GM12892 (cell line): ENCODE measurements around the gene RABGAP1.

Experiments used
- POLR2A ChIP-seq: IDR thresholded peaks from 2 replicates; pipeline ENCODE4 v1.6.1; 2011; ENCODE audit warnings: low read depth, low read length, control low read depth
- POLR2AphosphoS5 ChIP-seq: IDR thresholded peaks from 2 replicates; pipeline ENCODE4 v1.6.1; 2011; ENCODE audit warnings: low read depth, low read length, control low read depth
- TAF1 ChIP-seq: IDR thresholded peaks from 2 replicates; pipeline ENCODE4 v1.6.1; 2011; ENCODE audit warnings: low read depth, mild to moderate bottlenecking, control low read depth, low read length, borderline replicate concordance

- TF ChIP-seq POLR2A (no peak), POLR2AphosphoS5 (no peak), TAF1 (no peak)
These were observed 66.4 kb downstream of the RABGAP1 start for GRCh38 chr9:123007269-123007668.
